Calu3 (cell line): ENCODE measurements around the gene CD79A. TPM values are rescaled to one million over a fixed set of nuclear protein-coding genes. Genes with fewer than 3 reads are reported as not detected.

Source experiments
- BruUV-seq: library from RNA; stranded (reverse); fragments of 400-500 nt; replicated peaks from 2 replicates; lab custom pipeline; 2021; lab: Mats Ljungman, UMichigan
- CTCF ChIA-PET: fragments of 300-600 bp; sonication (Branson Sonifier 250); formaldehyde crosslinking; loops from one replicate; lab custom pipeline; 2022; ENCODE audit warnings: antibody characterized with exemption; lab: Charles Lee
- DNase-seq: peaks from one replicate; pipeline ENCODE4 v3.0.0; 2022
- H3K27ac Mint-ChIP-seq: one replicate; pipeline ENCODE4 v1.8.0; 2022; ENCODE audit warnings: mixed read lengths; ENCODE audit not compliant: unreplicated experiment
- H3K27me3 Mint-ChIP-seq: one replicate; pipeline ENCODE4 v1.8.0; 2022; ENCODE audit warnings: mixed read lengths; ENCODE audit not compliant: unreplicated experiment
- H3K36me3 Mint-ChIP-seq: one replicate; pipeline ENCODE4 v1.8.0; 2022; ENCODE audit warnings: mild to moderate bottlenecking, moderate library complexity, mixed read lengths; ENCODE audit not compliant: insufficient read depth, unreplicated experiment
- H3K4me1 Mint-ChIP-seq: one replicate; pipeline ENCODE4 v1.8.0; 2022; ENCODE audit warnings: mild to moderate bottlenecking, low read depth, mixed read lengths; ENCODE audit not compliant: unreplicated experiment
- H3K4me3 Mint-ChIP-seq: one replicate; pipeline ENCODE4 v1.8.0; 2022; ENCODE audit warnings: mild to moderate bottlenecking, low read depth, moderate library complexity, mixed read lengths; ENCODE audit not compliant: unreplicated experiment
- H3K9me3 Mint-ChIP-seq: one replicate; pipeline ENCODE4 v1.8.0; 2022; ENCODE audit warnings: low read depth, mixed read lengths; ENCODE audit not compliant: unreplicated experiment
- intact Hi-C: fragments of 100-400 bp; cut with micrococcal nuclease; formaldehyde crosslinking; loops from one replicate; pipeline ENCODE4 v1.10.0; 2022; ENCODE audit not compliant: unreplicated experiment
- total RNA-seq: library from RNA; stranded (reverse); gene quantifications from 2 replicates; pipeline ENCODE4 v1.2.3, GENCODE V29; 2022
- TF ChIP-seq, protein P1 (sequence below): fragments of 200-600 bp; IDR thresholded peaks from one replicate; pipeline ENCODE4 v1.8.0; 2022; ENCODE audit warnings: antibody characterized with exemption; ENCODE audit not compliant: unreplicated experiment

CD79A gene
- total RNA-seq, 1 experiment from 2014 or later, result 0.45 TPM

DNA sequence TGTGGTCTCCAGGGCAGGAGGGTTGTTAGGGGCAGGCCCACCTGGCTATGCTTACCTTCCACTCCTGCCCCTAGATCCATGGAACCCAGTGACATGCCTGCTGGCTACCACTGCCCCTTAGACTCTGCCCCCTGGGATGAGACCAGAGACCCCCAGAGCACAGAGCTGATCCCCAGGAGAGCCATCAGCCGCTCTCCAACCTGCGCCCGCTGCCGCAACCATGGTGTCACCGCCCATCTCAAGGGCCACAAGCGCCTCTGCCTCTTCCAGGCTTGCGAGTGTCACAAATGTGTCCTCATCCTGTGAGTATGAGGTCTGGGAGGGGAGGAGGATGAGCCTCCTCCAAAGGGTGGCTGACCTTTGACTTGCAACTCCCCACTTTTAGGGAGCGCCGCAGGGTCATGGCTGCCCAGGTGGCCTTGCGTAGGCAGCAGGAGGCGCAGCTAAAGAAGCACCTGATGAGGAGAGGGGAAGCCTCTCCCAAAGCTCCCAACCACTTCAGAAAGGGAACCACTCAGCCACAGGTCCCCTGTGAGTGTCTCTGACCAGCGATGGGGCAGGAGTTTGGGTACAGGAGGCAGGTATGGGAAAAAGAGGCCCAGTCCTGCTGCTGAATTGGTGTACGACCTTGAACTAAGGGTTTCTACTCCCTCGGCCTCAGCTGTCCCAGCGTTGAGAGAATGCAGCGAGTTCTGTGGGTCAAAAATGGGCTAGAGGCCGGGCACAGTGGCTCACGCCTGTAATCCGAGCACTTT is 29.6 kb upstream of the CD79A start:
- no peak for DNase-seq
- no TSS peak for BruUV-seq
- no peak overlapping the region for H3K27ac Mint-ChIP-seq

DNA sequence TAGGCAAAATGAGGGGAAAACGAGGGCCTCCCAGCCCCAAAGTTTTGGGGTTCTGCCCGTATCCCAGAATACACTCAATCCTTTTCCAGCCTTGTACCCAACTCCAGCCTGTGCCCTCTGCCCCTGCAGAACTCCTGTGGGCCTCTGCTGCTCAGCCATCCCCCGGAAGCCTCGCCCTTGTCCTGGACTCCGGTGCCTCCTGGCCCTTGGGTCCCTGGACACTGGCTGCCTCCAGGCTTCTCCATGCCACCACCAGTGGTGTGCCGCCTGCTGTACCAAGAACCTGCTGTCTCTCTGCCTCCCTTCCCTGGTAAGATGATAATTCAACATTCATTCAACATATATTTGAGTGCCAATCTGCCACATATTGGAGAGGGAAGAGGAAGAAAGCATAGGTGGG is 28.4 kb upstream of the CD79A start:
- intact Hi-C loops, result no loop called here
- CTCF ChIA-PET, result interaction anchor here (0.6 kb wide), 1 partner anchor 328 kb away, joined by 3 read pairs; no protein-coding TSS in a partner anchor
- Mint-ChIP-seq H3K4me3 (no peak overlapping the region), H3K4me1 (peaks cover under 1% of the 10 kb centered on the region), H3K9me3 (peaks cover 4% of the 10 kb centered on the region), H3K27ac (no peak overlapping the region), H3K36me3 (no peaks in the 10 kb centered on the region), H3K27me3 (peaks cover 88% of the 10 kb centered on the region)
- no peak for DNase-seq
- BruUV-seq, result no TSS peak
- TF ChIP-seq, protein P1, sequence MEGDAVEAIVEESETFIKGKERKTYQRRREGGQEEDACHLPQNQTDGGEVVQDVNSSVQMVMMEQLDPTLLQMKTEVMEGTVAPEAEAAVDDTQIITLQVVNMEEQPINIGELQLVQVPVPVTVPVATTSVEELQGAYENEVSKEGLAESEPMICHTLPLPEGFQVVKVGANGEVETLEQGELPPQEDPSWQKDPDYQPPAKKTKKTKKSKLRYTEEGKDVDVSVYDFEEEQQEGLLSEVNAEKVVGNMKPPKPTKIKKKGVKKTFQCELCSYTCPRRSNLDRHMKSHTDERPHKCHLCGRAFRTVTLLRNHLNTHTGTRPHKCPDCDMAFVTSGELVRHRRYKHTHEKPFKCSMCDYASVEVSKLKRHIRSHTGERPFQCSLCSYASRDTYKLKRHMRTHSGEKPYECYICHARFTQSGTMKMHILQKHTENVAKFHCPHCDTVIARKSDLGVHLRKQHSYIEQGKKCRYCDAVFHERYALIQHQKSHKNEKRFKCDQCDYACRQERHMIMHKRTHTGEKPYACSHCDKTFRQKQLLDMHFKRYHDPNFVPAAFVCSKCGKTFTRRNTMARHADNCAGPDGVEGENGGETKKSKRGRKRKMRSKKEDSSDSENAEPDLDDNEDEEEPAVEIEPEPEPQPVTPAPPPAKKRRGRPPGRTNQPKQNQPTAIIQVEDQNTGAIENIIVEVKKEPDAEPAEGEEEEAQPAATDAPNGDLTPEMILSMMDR, result no peak

More for the DNA sequence above, 29.6 kb upstream of the CD79A start:
- TF ChIP-seq, protein P1, result no peak
- Mint-ChIP-seq H3K27me3 (peaks cover 83% of the 10 kb centered on the region), H3K4me3 (no peak overlapping the region), H3K36me3 (no peaks in the 10 kb centered on the region), H3K9me3 (peaks cover 4% of the 10 kb centered on the region), H3K4me1 (peaks cover 6% of the 10 kb centered on the region)
- intact Hi-C loops, result no loop called here
- CTCF ChIA-PET, result interaction anchor here (1.4 kb wide), 1 partner anchor 12 kb away, joined by 3 read pairs; no protein-coding TSS in a partner anchor

DNA sequence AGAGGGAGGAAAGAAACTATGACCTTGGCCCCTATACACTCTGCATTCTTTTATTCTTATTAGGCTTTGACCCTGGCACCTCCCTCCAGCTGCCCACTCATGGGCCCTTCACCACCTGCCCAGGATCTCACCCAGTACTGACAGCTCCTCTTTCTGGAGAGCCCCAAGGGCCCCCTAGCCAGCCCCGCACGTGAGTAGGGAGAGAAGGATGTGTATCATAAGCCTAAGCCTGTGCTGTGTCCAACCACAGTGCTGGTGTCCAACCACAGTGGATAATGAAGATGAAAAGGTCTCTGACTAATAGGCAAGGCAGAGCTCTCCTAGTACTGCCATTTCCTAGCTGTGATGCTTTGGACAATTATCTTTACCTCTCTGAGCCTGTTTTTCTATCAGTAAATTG is 28.0 kb upstream of the CD79A start:
- Mint-ChIP-seq H3K36me3 (no peaks in the 10 kb centered on the region), H3K4me3 (no peak overlapping the region), H3K4me1 (no peaks in the 10 kb centered on the region), H3K27me3 (peaks cover 88% of the 10 kb centered on the region), H3K9me3 (peaks cover 3% of the 10 kb centered on the region), H3K27ac (no peak overlapping the region)
- intact Hi-C loops, result no loop called here
- no TSS peak for BruUV-seq
- no peak for DNase-seq
- TF ChIP-seq, protein P1, result no peak
- CTCF ChIA-PET, result interaction anchor here (0.6 to 1.3 kb wide), 2 partner anchors 56 to 329 kb away, joined by 3 to 5 read pairs; no protein-coding TSS in a partner anchor

DNA sequence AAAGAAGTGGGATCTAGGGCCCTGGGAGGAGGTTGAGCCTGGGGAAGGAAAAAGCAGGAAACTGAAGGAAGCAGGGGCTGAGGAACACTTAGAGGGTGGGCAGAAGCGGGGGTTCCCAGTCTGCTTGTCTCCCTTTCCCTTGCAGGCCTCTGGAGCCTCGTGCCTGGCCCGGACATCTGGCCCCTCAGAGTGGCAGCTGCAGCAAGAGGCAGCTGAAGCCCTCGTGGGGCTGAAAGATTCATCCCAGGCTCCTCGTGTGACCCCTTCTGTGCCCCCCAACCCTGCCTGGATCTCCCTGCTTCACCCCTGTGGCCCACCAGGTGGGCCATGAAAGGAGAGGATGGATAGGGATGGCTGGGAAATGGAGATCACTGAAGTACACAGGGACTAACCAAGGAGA is 26.7 kb upstream of the CD79A start:
- intact Hi-C loops, result no loop called here
- Mint-ChIP-seq H3K27ac (no peak overlapping the region), H3K36me3 (no peaks in the 10 kb centered on the region), H3K4me1 (no peaks in the 10 kb centered on the region), H3K27me3 (peaks cover 88% of the 10 kb centered on the region), H3K9me3 (no peaks in the 10 kb centered on the region), H3K4me3 (no peak overlapping the region)
- no TSS peak for BruUV-seq
- no peak for DNase-seq
- CTCF ChIA-PET, result interaction anchor here (0.6 to 2.2 kb wide), 3 partner anchors 9 to 367 kb away, joined by 3 to 5 read pairs (median 5); partner anchors contain the start of gene RPS19
- TF ChIP-seq, protein P1, result no peak
